Fibroblast of lung (primary cell): ENCODE measurements around the gene LMO2. TPM values are rescaled to one million over a fixed set of nuclear protein-coding genes. Genes with fewer than 3 reads are reported as not detected.

Experiments
- DNase-seq, 2 donors: peaks; one replicate each; pipeline versions ENCODE4 v3.0.0 to v3.0.0-alpha.2; 2010; ENCODE audit warnings: low read depth in 2 of 2
- H2AFZ ChIP-seq: 2 replicates; pipeline ENCODE4 v1.5.1; 2012; ENCODE audit warnings: low read length, control low read depth, inconsistent platforms
- H3K27ac ChIP-seq: 2 replicates; pipeline ENCODE4 v1.5.1; 2011; ENCODE audit warnings: low read length, control low read depth; ENCODE audit not compliant: insufficient read depth
- H3K27me3 ChIP-seq: 2 replicates; pipeline ENCODE4 v1.5.1; 2011; ENCODE audit warnings: mild to moderate bottlenecking, low read length; ENCODE audit not compliant: control insufficient read depth, insufficient read depth
- H3K36me3 ChIP-seq: 2 replicates; pipeline ENCODE4 v1.5.1; 2011; ENCODE audit warnings: low read length; ENCODE audit not compliant: control insufficient read depth, insufficient read depth
- H3K4me1 ChIP-seq: 2 replicates; pipeline ENCODE4 v1.5.1; 2011; ENCODE audit warnings: low read length; ENCODE audit not compliant: control insufficient read depth, insufficient read depth; ENCODE audit errors: extremely low read depth
- H3K4me2 ChIP-seq: 2 replicates; pipeline ENCODE4 v1.5.1; 2011; ENCODE audit warnings: low read length, control low read depth; ENCODE audit not compliant: insufficient read depth; ENCODE audit errors: extremely low read depth
- H3K4me3 ChIP-seq, 4 experiments: fragments of 200-600 bp in 1 of 4; sonication (generic) in 1 of 4; replicated peaks in 1 of 4; 2 replicates each; pipeline ENCODE4 v1.5.1; 2011 to 2016; ENCODE audit warnings: low read length in 4 of 4, low read depth in 3 of 4, mild to moderate bottlenecking in 3 of 4, control low read depth in 2 of 4, inconsistent platforms in 1 of 4, mixed read lengths in 1 of 4; ENCODE audit not compliant: insufficient read depth in 1 of 4; ENCODE audit errors: control extremely low read depth in 1 of 4
- H3K79me2 ChIP-seq: 2 replicates; pipeline ENCODE4 v1.5.1; 2012; ENCODE audit warnings: mild to moderate bottlenecking, low read length, inconsistent platforms; ENCODE audit not compliant: control insufficient read depth, insufficient read depth
- H3K9ac ChIP-seq: 2 replicates; pipeline ENCODE4 v1.5.1; 2011; ENCODE audit warnings: mild to moderate bottlenecking, low read length, control low read depth; ENCODE audit not compliant: insufficient read depth
- H3K9me3 ChIP-seq: 2 replicates; pipeline ENCODE4 v1.5.1; 2012; ENCODE audit warnings: low read depth, low read length; ENCODE audit not compliant: control insufficient read depth, insufficient read depth
- H4K20me1 ChIP-seq: 2 replicates; pipeline ENCODE4 v1.5.1; 2011; ENCODE audit warnings: low read length; ENCODE audit not compliant: control insufficient read depth, insufficient read depth; ENCODE audit errors: extremely low read depth
- CTCF ChIP-seq, 2 donors: IDR thresholded peaks in 1 of 2; conservative IDR thresholded peaks in 1 of 2; 1 replicate in 1 of 2; 2 replicates in 1 of 2; pipeline ENCODE4 v1.5.1; 2011 to 2012; ENCODE audit warnings: low read length in 2 of 2, control low read depth in 1 of 2, inconsistent platforms in 1 of 2, low read depth in 1 of 2, mild to moderate bottlenecking in 1 of 2
- EZH2 ChIP-seq: IDR thresholded peaks from 2 replicates; pipeline ENCODE4 v1.5.1; 2012; ENCODE audit warnings: low read length, control low read depth, mild to moderate bottlenecking; ENCODE audit errors: missing control alignments
- polyA plus RNA-seq, 2 donors: library from polyadenylated mRNA; depleted of rRNA in 1 of 2; stranded (reverse) in 1 of 2; unstranded in 1 of 2; fragments of >200 nt; gene quantifications; 2 replicates each; pipeline ENCODE4 v1.2.1, GENCODE V29; 2011 to 2012; ENCODE audit warnings: missing spikeins in 1 of 2
- total RNA-seq: library from RNA; depleted of rRNA; stranded (reverse); fragments of >200 nt; gene quantifications from 2 replicates; pipeline ENCODE4 v1.2.1, GENCODE V29; 2014

LMO2 gene
- total and polyA plus RNA-seq, 2 donors (not counting 1 experiment from before 2014, with no cell fraction given): 0.03 to 0.17 TPM

GRCh38 chr11:33906484-33907186 is 14.8 kb upstream of the LMO2 start:
- H4K20me1 ChIP-seq: no peaks in the 10 kb centered on the region
- no peak overlapping the region for H3K9ac ChIP-seq
- peaks cover 8% of the 10 kb centered on the region for H3K27me3 ChIP-seq
- H3K4me3 ChIP-seq: no peak overlapping the region
- no peaks in the 10 kb centered on the region for H3K79me2 ChIP-seq
- H3K27ac ChIP-seq: no peak overlapping the region
- H2AFZ ChIP-seq: no peak overlapping the region
- no peaks in the 10 kb centered on the region for H3K9me3 ChIP-seq
- no peaks in the 10 kb centered on the region for H3K4me1 ChIP-seq
- no peaks in the 10 kb centered on the region for H3K36me3 ChIP-seq
- TF ChIP-seq EZH2 (no peak), CTCF (conservative IDR thresholded peaks at IDR 0.05 in 1 of 2, IDR thresholded peaks at IDR 0.05 in 1 of 2; ENCODE audit: low read depth in 1 of 2, low read length in 2 of 2) (no peak)
- no peak for DNase-seq
- no peak overlapping the region for H3K4me2 ChIP-seq

GRCh38 chr11:33904102-33904501 is 12.2 kb upstream of the LMO2 start:
- Histone ChIP-seq H3K27ac (no peak overlapping the region), H3K4me1 (no peaks in the 10 kb centered on the region), H3K4me3 (no peak overlapping the region), H2AFZ (no peak overlapping the region), H4K20me1 (no peaks in the 10 kb centered on the region), H3K4me2 (no peak overlapping the region), H3K9me3 (no peaks in the 10 kb centered on the region), H3K27me3 (peaks cover 13% of the 10 kb centered on the region), H3K36me3 (no peaks in the 10 kb centered on the region), H3K9ac (no peak overlapping the region), H3K79me2 (no peaks in the 10 kb centered on the region)
- TF ChIP-seq EZH2 (no peak), CTCF (conservative IDR thresholded peaks at IDR 0.05 in 1 of 2, IDR thresholded peaks at IDR 0.05 in 1 of 2; ENCODE audit: low read depth in 1 of 2, low read length in 2 of 2) (no peak)
- no peak for DNase-seq

GRCh38 chr11:33900159-33900840 is 8.4 kb upstream of the LMO2 start:
- Histone ChIP-seq H3K27ac (no peak overlapping the region), H3K4me1 (no peaks in the 10 kb centered on the region), H4K20me1 (no peaks in the 10 kb centered on the region), H2AFZ (no peak overlapping the region), H3K79me2 (no peaks in the 10 kb centered on the region), H3K4me2 (no peak overlapping the region), H3K4me3 (no peak overlapping the region), H3K36me3 (no peaks in the 10 kb centered on the region), H3K9ac (no peak overlapping the region), H3K27me3 (peaks cover 10% of the 10 kb centered on the region), H3K9me3 (no peaks in the 10 kb centered on the region)
- TF ChIP-seq EZH2: no peak
- no peak for DNase-seq
